SIG-M5 treated with dmso at 0.1 percent for 504 hours (cell line): ENCODE data around the gene GPSM1.

Experiments
- DNase-seq: peaks from one replicate; lab custom pipeline; 2025; ENCODE audit not compliant: unreplicated experiment; lab: John Stamatoyannopoulos, UW

GPSM1 gene

DNA sequence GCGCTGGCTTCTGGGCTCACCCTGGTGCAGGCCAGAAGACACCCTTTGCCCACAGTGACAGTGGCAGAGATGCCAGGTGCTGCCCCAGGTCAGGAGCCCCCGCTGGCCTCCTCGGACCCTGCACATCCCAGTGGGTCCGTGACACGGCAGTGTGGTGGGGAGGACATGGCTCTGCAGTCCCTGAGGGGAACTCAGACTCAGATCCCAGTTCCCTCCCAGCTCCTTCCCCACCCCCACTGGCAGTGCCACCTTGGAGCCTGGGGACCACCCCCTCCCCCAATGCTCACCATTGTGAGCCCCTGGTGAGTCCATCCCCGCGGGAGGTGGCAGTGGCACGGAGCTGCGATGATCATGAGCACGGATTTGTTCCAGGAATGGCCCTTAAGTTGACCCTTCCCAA lies 22.9 kb upstream of the GPSM1 start:
- DNase-seq, result no peak

DNA sequence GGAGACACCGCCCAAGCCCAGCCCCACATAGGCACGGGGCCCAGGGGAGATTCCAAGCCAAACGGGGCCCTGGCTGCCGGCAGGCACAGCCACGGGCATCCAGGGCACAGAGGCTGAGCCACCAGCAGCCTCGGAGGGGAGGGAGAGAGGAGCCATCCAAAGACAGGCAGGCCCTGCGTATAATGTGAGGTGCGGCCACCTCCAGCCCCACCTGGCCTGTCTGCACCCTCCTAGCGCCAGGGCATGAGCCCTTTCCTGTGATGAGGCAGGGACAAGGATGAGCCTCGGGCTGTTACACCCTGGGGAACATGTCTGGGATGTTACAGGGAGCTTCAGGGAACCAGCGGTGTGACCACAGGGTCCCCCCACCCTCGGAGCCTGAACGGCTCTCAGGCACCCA lies 22.4 kb upstream of the GPSM1 start:
- no peak for DNase-seq

DNA sequence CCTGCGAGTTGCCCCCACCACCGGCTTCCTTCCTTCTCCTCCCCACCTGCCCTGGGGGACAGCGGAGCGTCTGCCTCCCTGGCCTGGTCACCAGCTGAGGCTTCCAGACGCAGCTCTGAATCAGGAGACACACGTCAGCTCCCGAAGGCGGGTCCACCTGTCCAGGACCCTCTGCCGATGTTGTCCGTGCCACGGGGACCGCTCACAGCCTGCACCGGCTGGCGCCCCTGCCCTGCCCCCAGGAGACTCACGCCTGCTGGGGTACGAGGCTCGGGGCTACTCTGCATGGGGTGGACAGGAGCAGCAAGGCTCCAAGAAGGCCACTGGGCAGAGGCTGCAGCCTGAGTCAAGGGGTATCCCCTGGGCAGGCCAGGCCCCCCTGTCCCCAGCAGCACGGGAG lies 21.5 kb upstream of the GPSM1 start:
- DNase-seq, result no peak

DNA sequence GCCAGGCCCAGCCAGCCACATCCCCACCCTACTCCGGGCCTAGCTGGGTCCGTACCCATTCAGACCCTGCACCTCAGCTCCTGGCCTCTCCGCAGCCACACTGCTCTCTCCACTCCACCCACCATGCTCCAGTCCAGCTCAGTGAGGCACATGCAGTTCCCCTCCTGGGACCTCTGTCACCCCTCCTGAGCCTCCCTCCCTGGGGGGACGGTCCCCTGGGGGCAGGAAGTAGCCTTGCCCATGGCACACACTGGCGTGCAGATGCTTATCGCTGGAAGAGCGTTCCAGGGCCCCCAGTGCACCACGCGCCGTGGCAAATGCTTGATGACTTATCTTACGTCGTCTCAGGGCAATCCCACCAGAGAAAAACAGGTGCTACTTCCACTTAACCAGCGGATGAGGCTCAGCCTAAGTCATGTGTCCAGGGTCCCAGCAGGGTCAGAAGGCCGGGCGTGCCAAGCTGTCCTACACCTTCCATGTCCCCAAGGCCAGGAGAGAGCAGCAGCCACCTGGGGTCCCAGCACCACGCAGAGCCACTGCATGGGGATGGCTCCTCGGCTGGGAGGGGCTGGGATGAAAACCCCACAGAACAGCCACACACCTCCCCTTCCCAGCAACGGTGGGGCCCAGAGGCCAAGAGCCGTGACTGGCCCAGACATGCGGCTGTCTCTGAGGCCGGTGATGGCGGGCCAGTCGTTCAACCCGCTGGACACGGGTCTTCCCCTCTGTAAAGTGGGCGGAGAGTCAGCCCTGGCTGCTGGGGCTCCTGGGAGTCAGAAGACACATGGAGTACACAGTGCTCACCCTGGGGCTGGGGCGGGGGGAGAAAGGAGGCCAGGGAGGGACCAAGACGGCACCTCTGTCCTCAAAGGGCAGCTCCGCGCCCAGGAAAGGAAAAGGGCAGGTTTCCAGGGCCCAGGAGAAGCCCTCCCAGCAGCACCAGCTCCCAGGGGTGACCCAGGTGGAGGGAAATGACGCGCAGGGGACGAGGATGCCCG lies 20.8 kb upstream of the GPSM1 start:
- DNase-seq, result no peak

DNA sequence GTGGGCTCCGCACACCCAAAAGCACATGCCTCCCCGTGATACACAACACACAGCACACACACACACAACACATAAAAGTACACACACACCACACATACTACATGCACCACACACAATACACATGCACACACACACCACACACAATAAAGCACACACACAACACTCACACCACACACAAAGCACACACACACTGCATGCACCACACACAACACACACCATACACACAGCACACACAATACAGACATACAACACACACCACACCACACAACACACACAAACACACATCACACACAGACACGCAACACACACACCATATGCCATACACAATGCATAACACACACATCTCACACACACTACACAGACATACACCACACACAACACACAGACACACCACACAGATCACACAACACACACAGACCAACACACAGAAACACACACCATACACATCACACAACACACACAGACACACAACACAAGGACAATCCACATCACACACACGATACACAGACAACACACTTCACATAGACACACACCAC lies 20.1 kb upstream of the GPSM1 start:
- no peak for DNase-seq

DNA sequence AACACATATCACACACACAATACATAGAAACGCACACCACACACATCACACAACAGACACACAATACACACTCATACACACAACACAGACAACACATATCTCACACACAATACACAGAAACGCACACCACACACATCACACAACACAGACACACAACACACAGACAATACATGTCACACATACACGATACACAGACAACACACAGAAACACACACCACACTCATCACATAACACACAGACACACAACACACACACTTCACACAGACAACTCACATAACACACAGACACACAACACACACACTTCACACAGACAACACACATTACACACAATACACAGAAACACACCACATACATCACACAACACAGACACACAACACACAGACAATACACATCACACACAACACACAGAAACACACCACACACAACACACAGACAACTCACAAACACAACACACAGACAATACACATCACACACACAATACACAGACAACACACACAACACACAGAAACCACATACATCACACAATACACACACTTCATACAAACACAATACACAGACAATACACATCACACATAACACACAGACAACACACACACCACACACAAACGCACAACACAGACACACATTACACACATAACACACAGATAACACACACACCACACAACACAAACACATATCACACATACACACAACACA lies 19.2 kb upstream of the GPSM1 start:
- no peak for DNase-seq

DNA sequence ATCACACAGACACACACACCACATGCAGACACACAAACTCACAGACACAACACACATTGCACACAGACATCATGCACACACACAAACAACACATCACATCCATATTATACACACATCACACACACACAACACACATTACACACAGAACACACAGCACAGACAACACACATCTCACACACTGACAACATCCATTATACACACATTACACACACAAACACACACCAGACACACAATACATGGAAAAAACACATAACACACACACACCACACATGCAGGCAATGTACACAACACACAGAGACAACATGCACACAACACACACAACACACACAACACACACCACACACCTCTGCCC lies 18.7 kb upstream of the GPSM1 start:
- DNase-seq, result no peak

DNA sequence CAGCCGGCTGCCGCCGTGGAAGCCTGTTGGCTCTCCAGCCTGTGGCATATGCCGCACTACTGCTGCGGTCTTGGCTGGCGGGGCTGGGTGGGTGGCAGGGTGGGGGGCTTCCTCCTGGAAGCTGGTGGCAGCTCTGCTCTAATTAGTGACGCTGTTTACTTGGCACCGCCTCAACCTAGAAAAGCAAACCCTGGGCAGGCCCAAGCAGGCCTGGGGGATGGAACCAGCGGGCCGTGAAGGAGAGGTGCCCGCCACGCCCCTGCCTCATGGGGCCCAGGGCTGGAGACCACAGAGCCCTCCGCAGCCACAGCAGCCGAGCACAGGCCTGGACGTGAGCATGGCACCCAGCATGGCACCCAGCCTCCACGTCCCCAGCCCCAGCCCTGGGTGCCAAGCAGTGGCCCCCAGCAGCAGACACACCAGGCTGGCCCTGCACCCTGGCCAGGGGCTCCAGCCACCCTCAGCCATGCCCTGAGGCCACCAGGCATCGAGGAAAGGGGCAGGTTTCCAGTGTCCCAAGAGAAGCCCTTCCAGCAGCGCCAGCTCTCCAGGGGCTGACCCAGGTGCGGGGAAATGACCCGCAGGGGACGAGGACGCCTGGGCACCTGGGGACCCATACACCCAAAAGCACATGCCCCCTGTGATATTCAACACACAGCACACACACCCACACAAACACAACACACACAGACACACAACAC lies 18.1 kb upstream of the GPSM1 start:
- DNase-seq, result no peak

DNA sequence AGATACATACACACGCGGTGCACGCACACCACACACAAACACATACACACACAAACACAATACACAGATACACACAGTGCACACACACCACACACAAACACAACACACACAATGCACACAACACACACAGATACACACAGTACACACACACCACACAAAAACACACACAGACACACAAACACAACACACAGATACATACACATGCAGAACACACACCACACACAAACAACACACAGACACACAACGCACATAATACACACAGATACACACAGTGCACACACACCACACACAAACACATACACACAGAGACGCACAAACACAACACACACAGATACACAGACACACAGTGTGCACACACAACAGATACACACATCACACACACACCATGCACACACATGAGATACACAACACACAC lies 17.5 kb upstream of the GPSM1 start:
- no peak for DNase-seq

DNA sequence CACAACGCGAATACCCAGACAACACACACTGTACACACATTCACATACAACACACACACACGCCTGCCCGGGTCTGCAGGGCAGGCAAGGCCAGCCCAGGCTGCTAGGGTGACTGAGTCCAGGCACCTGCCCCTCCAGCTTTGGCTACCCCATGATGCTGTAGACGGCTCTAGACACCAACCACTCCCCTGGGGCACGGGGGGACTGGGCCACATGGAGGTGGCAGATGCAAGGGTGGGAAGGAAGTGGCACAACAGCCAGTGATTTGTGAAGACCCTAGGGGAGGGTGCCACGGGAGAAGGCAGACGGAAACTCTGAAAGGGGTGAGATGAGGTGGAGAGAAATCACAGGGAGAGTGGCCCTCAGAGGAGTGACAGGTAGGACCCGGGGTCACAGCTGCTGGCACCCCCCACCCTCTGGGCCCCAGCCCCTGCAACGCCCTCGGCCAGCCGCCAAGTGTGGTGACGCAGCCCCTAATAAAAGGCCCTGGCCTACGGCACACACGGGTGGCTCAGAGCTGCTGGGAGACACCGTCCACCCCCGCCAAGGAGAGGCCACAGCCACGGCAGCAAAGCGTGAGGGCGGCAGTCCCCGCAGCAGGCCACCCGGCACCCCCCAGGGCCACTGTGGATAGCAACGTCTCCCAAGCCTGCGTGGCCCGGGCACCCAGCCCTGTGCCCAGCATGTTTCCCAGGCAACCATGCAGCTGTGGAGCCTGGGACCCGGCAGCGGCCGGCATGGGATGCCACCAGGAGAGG lies 16.9 kb upstream of the GPSM1 start:
- no peak for DNase-seq

DNA sequence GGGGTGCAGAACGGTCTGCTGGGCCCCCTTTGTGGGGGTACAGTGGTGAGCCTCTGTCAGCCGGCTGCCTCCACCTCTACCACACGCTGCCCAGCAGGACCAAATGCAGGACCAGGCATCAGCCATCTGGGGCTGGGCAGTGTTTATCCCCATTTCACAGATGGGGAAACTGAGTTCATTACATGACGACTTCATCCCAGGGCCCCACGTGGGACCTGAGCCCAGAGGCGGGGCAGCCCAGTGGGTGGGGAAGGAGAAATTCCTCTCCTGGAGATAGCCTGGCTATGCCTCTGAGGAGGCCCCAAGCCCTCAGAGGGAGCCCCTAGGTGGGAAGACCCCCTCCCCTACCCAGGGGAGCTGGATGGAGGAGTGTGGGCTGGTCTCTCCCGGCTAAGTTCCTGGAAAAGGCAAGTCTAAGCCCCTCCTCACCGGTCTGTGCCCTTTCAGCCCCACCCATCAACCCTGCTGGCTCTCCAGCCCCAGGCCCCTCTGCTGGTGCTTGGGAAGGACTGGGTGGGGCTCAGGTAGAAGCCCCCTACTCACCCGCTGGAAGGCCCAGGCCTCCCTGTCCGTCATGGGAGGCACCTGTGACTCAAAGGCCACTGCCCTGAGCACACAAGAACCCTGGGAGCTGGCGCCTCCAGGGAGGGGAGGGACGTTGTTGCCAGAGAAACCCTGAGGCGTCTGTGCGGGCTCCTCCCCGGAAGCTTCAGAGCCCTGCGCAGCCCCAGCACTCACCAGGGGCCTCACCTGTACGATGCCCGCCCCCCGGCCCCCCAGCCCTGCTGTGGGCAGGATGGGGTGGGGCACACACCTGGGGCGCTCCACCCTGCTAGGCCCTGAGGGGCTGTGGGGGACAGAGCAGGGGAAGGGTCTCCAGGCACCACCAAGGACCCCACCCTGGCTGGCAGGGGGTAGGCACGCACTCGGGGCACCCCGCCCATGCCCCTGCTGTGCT lies 16.0 kb upstream of the GPSM1 start:
- peak; percentile 21 for DNase-seq

DNA sequence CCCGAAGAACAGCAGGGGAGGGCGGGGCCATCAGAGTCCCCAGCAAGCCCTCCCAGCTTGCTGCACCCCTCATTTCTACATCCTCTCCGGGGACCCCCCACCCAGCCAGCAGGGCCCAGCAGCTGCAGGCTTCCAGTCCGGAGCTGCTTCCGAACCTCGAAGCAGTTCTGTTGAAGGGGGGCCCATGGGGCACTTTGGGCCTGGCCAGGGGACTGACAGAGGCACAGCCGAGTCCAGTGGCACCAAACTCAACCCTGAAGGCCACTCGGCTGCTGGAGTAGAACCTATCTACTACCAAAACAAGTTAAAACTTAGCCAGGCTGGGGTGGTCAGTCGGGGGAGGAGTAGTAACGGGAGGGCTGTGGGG lies 15.3 kb upstream of the GPSM1 start:
- no peak for DNase-seq

DNA sequence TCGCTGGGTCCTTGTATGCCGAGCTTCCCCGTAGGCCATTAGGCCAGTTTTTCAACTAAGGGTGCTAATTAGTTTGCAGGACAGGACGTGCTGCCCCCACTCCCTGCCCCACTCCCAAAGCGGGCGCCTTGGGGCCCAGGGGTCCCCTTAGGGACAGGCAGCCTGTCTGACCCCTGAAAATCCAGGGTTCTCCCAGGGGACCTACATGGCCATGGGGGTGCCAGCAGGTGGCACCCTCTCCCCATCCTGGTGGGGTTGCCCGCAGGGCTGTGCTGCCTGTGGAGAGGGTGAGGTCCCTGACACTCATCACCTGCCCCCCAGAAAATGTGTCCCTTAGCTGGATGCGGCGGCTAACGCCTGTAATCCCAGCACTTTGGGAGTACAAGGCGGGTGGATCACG lies 14.9 kb upstream of the GPSM1 start:
- peak; percentile 9 for DNase-seq

DNA sequence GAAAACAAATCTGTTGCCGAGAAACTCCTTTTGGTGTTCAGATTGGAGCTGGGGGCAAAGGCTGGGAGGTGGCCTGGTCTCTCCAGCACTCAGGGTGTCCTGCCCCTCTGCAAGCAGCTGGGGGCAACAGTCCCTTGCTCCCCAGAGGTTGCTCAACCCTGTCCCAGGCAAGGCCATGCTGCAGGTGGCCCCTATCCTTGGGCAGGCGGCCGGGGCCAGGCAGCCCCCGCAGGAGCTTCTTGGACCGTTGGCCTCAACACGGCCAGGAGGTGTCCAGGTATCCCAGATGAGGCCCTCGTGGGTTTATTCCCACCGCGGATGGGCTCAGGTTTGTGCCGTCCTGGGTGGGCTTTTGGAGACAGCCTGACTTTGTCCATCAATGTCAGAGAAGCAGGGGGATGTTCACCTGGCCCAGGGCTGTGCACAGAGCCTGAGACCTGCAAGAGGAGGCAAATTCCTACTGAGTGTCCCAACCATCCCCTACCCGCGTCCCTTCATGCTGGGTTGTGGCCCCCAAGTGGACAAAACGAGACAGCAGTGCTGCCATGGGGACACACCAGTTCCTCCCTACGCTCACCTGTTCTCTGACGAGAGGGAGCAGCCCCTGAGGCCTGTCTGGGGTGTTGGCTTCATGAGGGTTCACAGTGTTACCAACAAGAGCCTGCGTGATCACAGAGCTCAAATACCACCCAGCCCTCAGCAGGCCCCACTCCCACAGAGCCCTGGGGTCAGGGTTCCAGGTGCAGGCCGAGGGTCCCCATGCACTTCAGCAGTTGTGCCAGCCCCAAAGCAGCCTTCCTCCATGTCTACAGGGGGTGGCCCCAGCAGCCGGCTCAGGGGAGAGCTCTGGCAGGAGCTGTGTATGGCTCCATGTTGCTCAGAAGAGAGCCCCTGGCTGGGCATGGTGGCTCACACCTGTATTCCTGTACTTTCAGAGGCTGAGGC lies 14.0 kb upstream of the GPSM1 start:
- no peak for DNase-seq

DNA sequence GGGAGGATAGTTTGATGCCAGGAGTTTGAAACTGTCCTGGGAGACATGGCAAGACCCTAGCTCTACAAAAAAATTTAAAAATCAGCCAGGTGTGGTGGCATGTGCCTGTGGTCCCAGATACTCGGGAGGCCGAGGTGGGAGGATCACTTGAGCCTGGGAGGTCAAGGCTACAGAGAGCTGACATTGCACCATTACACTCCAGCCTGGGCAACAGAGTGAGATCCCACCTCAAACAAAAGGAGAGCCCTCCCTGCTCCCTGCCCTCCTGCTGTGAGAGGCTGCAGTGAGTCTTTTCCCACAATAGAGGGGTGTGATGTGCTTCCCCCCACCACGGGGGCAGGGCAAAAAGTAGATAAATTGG lies 13.3 kb upstream of the GPSM1 start:
- DNase-seq, result no peak

DNA sequence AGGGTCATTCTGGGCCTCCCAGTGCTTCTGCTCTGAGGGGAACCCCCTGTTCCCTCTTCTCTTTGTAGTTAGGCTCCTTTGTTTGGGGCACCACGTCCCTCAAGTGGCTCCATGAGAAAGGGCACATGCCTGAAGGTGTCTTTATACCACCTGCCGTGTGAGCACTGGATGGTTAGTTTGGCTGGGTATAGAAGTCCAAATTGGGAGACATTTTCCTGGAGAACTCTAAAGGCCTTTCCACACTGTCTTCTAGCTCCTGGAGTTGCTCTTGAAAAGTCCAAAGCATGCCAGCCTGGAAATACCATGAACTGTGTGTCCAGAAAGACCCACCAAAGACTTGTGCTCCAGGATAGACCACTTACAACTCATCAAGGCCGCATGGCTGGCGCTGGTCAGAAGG lies 12.4 kb upstream of the GPSM1 start:
- no peak for DNase-seq

DNA sequence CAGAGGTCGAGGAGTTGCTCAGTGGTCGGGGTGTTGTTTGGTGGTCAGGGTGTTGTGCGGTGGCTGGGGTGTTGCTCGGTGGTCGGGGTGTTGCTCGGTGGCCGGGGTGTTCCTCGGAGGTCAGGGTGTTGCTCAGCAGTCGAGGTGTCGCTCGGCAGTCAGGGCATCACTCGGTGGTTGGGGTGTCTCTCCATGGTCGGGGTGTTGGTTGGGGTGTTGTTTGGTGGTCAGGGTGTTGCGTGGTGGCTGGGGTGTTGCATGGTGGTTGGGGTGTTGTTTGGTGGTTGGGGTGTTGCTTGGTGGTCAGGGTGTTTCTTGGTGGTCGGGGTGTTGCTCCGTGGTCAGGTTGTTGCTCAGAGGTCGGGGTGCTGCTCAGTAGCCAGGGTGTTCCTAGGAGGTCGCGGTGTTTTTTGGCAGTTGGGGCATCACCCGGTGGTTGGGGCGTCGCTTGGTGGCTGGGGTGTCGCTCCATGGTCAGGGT lies 11.0 kb upstream of the GPSM1 start:
- no peak for DNase-seq

DNA sequence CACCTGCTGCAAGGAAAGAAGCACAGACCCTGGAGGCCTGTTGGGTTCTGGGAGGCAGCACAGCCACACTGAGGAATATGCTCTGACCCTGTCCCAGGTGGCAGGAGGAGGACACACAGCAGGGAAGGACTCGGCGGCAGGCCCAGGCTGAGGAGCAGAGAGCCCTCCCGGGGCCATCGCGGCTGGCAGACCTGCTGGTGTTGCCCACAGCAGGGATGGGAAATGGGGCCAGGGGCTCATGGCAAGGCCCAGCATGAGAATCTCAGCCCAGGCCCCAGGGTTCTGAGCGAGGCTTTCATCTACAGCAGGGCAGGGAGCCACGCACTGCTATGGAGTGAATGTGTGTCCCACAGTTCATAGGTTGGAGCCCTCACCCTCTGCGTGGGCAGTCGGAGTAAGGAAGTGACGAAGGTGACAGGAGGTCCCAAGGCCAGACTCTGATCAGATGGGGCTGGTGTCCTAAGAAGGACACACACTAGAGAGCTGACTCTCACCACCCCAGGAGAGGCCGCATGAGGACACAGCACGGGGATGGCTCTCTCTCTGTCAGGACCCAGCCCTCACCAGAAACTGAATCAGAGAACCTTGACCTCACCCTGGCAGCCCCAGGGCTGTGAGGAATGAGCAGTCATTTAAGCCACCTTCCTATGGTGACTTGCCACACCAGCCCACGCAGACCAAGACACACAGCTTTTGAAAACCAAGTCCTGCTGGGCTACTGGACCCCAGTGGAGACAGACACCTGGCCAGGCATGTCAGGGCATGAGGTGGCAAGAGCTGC lies 10.3 kb upstream of the GPSM1 start:
- DNase-seq, result no peak
